Spleen (tissue), 11 donors: Measurements from ENCODE around the gene CEBPE. TPM values are rescaled to one million over a fixed set of nuclear protein-coding genes. Genes with fewer than 3 reads are reported as not detected.

ENCODE experiments used
- DNase-seq: peaks from one replicate; pipeline ENCODE4 v3.0.0-alpha.2; 2020
- H3K27ac ChIP-seq, 8 donors: fragments of 200-600 bp; sonication (generic) in 7 of 8; 1 replicate in 4 of 8; 2 replicates in 4 of 8; pipeline versions ENCODE4 v1.5.0 to v1.8.0; 2016 to 2021; ENCODE audit warnings: inconsistent platforms in 4 of 8, mild to moderate bottlenecking in 4 of 8, moderate library complexity in 1 of 8
- H3K27me3 ChIP-seq, 7 donors: fragments of 200-600 bp; sonication (generic) in 6 of 7; replicated peaks in 1 of 7; 1 replicate in 4 of 7; 2 replicates in 3 of 7; pipeline versions ENCODE4 v1.5.0 to v1.8.0; 2016 to 2021; ENCODE audit warnings: inconsistent platforms in 3 of 7, mild to moderate bottlenecking in 1 of 7
- H3K36me3 ChIP-seq, 6 donors: fragments of 200-600 bp; sonication (generic) in 5 of 6; 1 replicate in 4 of 6; 2 replicates in 2 of 6; pipeline versions ENCODE4 v1.5.0 to v1.8.0; 2016 to 2021; ENCODE audit warnings: inconsistent platforms in 2 of 6
- H3K4me1 ChIP-seq, 6 donors: fragments of 200-600 bp; sonication (generic) in 5 of 6; 1 replicate in 3 of 6; 2 replicates in 3 of 6; pipeline versions ENCODE4 v1.5.0 to v1.8.0; 2016 to 2021; ENCODE audit warnings: inconsistent platforms in 3 of 6
- H3K4me3 ChIP-seq, 8 donors: fragments of 200-600 bp; sonication (generic) in 7 of 8; 1 replicate in 4 of 8; 2 replicates in 4 of 8; pipeline versions ENCODE4 v1.5.0 to v1.8.0; 2016 to 2021; ENCODE audit warnings: inconsistent platforms in 4 of 8, mild to moderate bottlenecking in 4 of 8, moderate library complexity in 2 of 8
- H3K9me3 ChIP-seq, 8 donors: fragments of 200-600 bp; sonication (generic) in 7 of 8; 1 replicate in 4 of 8; 2 replicates in 4 of 8; pipeline versions ENCODE4 v1.5.0 to v1.8.0; 2016 to 2021; ENCODE audit warnings: inconsistent platforms in 4 of 8
- POLR2A ChIP-seq, 3 donors: fragments of 450-650 bp; IDR thresholded peaks; one replicate each; pipeline ENCODE4 v1.5.1; 2017; ENCODE audit warnings: antibody characterized with exemption in 3 of 3, mild to moderate bottlenecking in 1 of 3
- POLR2AphosphoS5 ChIP-seq, 3 donors: sonication (generic); formaldehyde crosslinking; IDR thresholded peaks; one replicate each; pipeline ENCODE4 v1.5.1; 2017; ENCODE audit warnings: antibody characterized with exemption in 3 of 3
- WGBS, 5 donors: extraction: QIAGEN DNeasy Blood & Tissue Kit in 3 of 5; methylation state at CpG; one replicate each; pipeline versions ENCODE4 v1.1.5 to v1.1.7; 2013 to 2018; 5-methylcytosine and 5-hydroxymethylcytosine counted together
- intact Hi-C: fragments of 100-400 bp; cut with DNase I; formaldehyde crosslinking; loops from one replicate; pipeline ENCODE4 v1.15.0; 2023; ENCODE audit warnings: low total_unique reads
- polyA plus RNA-seq, 3 donors: library from polyadenylated mRNA; stranded (reverse); fragments of 200-250 nt; gene quantifications; one replicate each; pipeline ENCODE4 v1.2.1, GENCODE V29; 2013
- total RNA-seq, 7 donors: library from RNA; depleted of rRNA in 3 of 7; stranded (reverse); fragments of >200 nt in 3 of 7; fragmentation: NEBNext Ultra II Directional in 4 of 7; extraction: Animal tissue kit (Norgen Biotek cat#: 25700) in 4 of 7; gene quantifications; one replicate each; pipeline versions ENCODE4 v1.1.0 to v1.2.1, GENCODE V29; 2016 to 2021
- TF ChIP-seq, protein P1 (sequence below), 11 experiments: fragments of 200-600 bp in 7 of 11; fragments of 450-650 bp in 4 of 11; sonication (generic) in 4 of 11; IDR thresholded peaks in 8 of 11; conservative IDR thresholded peaks in 3 of 11; 1 replicate in 7 of 11; 2 replicates in 4 of 11; pipeline versions ENCODE4 v1.4.0 to v1.8.0; 2016 to 2021; ENCODE audit warnings: antibody characterized with exemption in 11 of 11, inconsistent platforms in 4 of 11, mild to moderate bottlenecking in 1 of 11
- donor health status: healthy with polysubstance abuse.
- donor health status: DM: no; HTN: no; CAD: no; lungs with moderate emphysema.
- donor health status: DM: no; HTN: no; CAD: no.
- donor health status: Bipolar disorder and iron deficiency.
- donor health status: healthy.
- donor health status: DM: no; HTN: no; CAD: no.
- donor health status: DM: yes; HTN: yes; CAD: no.

Gene CEBPE
- total and polyA plus RNA-seq, 10 donors: 0.64 to 9.6 (median 1.5) TPM

GRCh38 chr14:23162005-23162404 lies 43.0 kb upstream of the CEBPE start:
- Histone ChIP-seq H3K27ac (peak overlapping the region in 5 of 8 donors; percentile 69 to 88 (median 85)), H3K4me1 (peaks cover 0 to 45% (median 19%) of the 10 kb centered on the region in 6 donors), H3K4me3 (no peak overlapping the region), H3K27me3 (no peaks in the 10 kb centered on the region), H3K9me3 (no peaks in the 10 kb centered on the region), H3K36me3 (peaks cover 0 to 12% (median 0%) of the 10 kb centered on the region in 6 donors)
- intact Hi-C loops: no loop called here
- TF ChIP-seq POLR2AphosphoS5 (IDR thresholded peaks at IDR 0.05) (no peak), POLR2A (IDR thresholded peaks at IDR 0.05) (no peak)
- TF ChIP-seq, protein P1, sequence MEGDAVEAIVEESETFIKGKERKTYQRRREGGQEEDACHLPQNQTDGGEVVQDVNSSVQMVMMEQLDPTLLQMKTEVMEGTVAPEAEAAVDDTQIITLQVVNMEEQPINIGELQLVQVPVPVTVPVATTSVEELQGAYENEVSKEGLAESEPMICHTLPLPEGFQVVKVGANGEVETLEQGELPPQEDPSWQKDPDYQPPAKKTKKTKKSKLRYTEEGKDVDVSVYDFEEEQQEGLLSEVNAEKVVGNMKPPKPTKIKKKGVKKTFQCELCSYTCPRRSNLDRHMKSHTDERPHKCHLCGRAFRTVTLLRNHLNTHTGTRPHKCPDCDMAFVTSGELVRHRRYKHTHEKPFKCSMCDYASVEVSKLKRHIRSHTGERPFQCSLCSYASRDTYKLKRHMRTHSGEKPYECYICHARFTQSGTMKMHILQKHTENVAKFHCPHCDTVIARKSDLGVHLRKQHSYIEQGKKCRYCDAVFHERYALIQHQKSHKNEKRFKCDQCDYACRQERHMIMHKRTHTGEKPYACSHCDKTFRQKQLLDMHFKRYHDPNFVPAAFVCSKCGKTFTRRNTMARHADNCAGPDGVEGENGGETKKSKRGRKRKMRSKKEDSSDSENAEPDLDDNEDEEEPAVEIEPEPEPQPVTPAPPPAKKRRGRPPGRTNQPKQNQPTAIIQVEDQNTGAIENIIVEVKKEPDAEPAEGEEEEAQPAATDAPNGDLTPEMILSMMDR (IDR thresholded peaks at IDR 0.05 in 8 of 11, conservative IDR thresholded peaks at IDR 0.05 in 3 of 11): no peak
- no peak for DNase-seq
- WGBS, 5 donors: 42 to 55% (median 53%) methylated on average over 5 of the region's 5 CpGs

DNA sequence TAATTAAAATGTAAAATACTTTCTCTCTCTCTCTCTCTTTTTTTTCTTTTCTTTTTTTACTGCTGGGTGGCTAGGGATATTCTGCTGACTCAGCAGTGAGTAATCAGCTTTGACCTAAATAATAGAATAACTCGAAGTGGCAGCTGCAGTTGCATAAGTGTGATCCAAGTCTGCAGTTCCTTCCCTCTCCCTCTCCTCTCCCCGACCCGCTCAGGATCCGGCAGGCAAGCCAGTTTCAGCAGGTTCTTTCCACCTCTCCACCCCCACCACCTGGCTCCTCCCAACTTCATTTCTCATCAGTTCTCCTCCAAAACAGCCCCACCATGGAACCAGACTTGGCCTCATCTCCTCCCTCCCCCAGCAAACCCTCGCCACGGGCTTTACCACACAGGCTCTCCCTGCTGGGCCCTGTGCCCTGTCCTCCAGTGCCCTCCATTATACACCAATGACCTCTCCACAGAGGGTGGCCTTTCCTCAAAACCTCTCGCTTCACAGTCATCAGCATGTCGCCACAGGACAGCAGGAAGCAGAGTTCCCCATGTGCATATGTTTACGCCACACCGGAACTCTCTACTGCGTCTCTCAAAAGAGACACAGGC lies 42.0 kb upstream of the CEBPE start:
- Histone ChIP-seq H3K4me3 (peak overlapping the region in 1 of 8 donors; percentile 25), H3K9me3 (no peaks in the 10 kb centered on the region), H3K4me1 (peaks cover 0 to 45% (median 19%) of the 10 kb centered on the region in 6 donors), H3K36me3 (peaks cover 0 to 12% (median 0%) of the 10 kb centered on the region in 6 donors), H3K27ac (peak overlapping the region in 6 of 8 donors; percentile 36 to 88 (median 82)), H3K27me3 (no peaks in the 10 kb centered on the region)
- peak; percentile 79 for DNase-seq
- TF ChIP-seq POLR2AphosphoS5 (IDR thresholded peaks at IDR 0.05) (peak; percentile 32 to 72 (median 43)), POLR2A (IDR thresholded peaks at IDR 0.05) (no peak)
- TF ChIP-seq, protein P1 (IDR thresholded peaks at IDR 0.05 in 8 of 11, conservative IDR thresholded peaks at IDR 0.05 in 3 of 11): no peak
- intact Hi-C loops: no loop called here
- WGBS, 5 donors: 27 to 49% (median 44%) methylated on average over 11 of the region's 11 CpGs

DNA sequence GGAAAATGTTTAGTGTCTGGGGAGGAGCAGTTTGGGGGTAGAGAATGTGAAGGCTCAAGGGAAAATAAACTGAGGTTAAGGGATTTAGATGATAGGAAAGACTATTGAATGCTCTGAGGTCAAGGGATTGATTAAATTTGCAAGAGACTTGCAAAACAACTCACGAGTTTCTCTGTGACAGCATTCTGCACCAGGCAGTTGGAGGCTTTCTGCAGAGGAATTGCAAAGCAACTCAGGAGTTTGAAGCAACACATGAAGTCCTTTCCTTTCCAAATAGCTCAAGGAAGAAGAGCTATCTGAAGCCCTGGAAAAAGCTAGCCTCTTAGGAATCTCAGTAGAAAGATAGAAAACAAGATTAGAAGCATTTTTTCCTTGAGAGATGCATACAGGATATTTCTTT lies 40.5 kb upstream of the CEBPE start:
- Histone ChIP-seq H3K4me3 (no peak overlapping the region), H3K36me3 (peaks cover 0 to 4% (median 0%) of the 10 kb centered on the region in 6 donors), H3K9me3 (no peaks in the 10 kb centered on the region), H3K27ac (peak overlapping the region in 2 of 8 donors; percentile 85 to 88), H3K27me3 (no peaks in the 10 kb centered on the region), H3K4me1 (peaks cover 1 to 60% (median 33%) of the 10 kb centered on the region in 6 donors)
- 37 to 81% (median 52%) methylated on average over 1 of the region's 1 CpG for WGBS, 5 donors
- TF ChIP-seq, protein P1 (IDR thresholded peaks at IDR 0.05 in 8 of 11, conservative IDR thresholded peaks at IDR 0.05 in 3 of 11): no peak
- TF ChIP-seq POLR2A (IDR thresholded peaks at IDR 0.05) (no peak), POLR2AphosphoS5 (IDR thresholded peaks at IDR 0.05) (no peak)
- intact Hi-C loops: no loop called here
- no peak for DNase-seq

DNA sequence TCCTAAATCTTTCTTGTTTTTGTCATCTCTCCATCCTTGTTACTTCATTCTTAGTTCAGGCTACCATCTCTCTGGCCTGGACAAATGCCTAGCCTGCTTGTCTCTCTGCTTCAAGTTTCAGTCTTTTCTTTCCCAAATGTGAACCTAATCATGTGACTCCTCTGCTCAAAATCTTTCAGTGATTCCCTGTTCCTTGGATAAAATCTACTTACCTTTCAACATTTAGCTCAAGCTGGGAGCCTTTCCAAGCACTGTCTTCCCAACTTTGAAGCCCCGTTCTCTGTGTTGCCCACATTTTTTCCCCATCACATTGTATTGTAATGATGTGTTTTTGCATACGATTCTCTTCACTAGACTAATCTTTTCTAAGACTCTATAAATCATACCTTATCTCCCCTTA lies 39.7 kb upstream of the CEBPE start:
- 88 to 97% (median 96%) methylated on average over 2 of the region's 2 CpGs for WGBS, 5 donors
- no peak for TF ChIP-seq POLR2AphosphoS5 (IDR thresholded peaks at IDR 0.05)
- TF ChIP-seq, protein P1 (IDR thresholded peaks at IDR 0.05 in 8 of 11, conservative IDR thresholded peaks at IDR 0.05 in 3 of 11): no peak
- no peak for TF ChIP-seq POLR2A (IDR thresholded peaks at IDR 0.05)
- DNase-seq: no peak
- Histone ChIP-seq H3K9me3 (no peaks in the 10 kb centered on the region), H3K36me3 (peaks cover 0 to 4% (median 0%) of the 10 kb centered on the region in 6 donors), H3K4me1 (peaks cover 4 to 67% (median 40%) of the 10 kb centered on the region in 6 donors), H3K27me3 (no peaks in the 10 kb centered on the region), H3K4me3 (no peak overlapping the region), H3K27ac (no peak overlapping the region)
- intact Hi-C loops: no loop called here
